Middle frontal gyrus (tissue), 1 donor: ENCODE measurements around the gene CBX3.
"Not testable (repeated sequence)": the region's sequence is repeated elsewhere in the genome, so short reads cannot be mapped to it uniquely, and the experiment has no call there.

ENCODE experiments used
- DNase-seq: peaks from one replicate; pipeline ENCODE4 v3.0.0-alpha.2; 2015; ENCODE audit warnings: low spot score; ENCODE audit errors: extremely low spot score

CBX3 gene

GRCh38 chr7:26200444-26201246, 900 bp upstream of the CBX3 start, which contains the start of gene HNRNPA2B1:
Gene HNRNPA2B1 (minus strand): TSS chr7:26200746. CDS start chr7:26200577, 169 bp downstream.
- DNase-seq, result peak; percentile 97

- no peak for DNase-seq
These were observed 760 bp downstream of the CBX3 start for GRCh38 chr7:26202019-26202990.

GRCh38 chr7:26203016-26203415, 1.5 kb downstream of the CBX3 start:
- no peak for DNase-seq

GRCh38 chr7:26208040-26208439, 6.5 kb downstream of the CBX3 start:
- DNase-seq, result no peak

GRCh38 chr7:26212921-26213718, 11.6 kb downstream of the CBX3 start:
- DNase-seq, result no peak

GRCh38 chr7:26213807-26214515, 12.4 kb downstream of the CBX3 start:
- DNase-seq, result no peak

- DNase-seq, result no peak
These were observed 14.5 kb downstream of the CBX3 start for GRCh38 chr7:26216049-26216448.

- DNase-seq, result no peak
These were observed 22.8 kb downstream of the CBX3 start for GRCh38 chr7:26224359-26224758.

- DNase-seq, result no peak
These were observed 26.4 kb downstream of the CBX3 start for GRCh38 chr7:26227987-26228386.

GRCh38 chr7:26233902-26234511, 32.5 kb downstream of the CBX3 start:
- DNase-seq, result no peak

- DNase-seq, result no peak
These were observed 35.7 kb downstream of the CBX3 start for GRCh38 chr7:26237035-26237807.

- no peak for DNase-seq
These were observed 36.5 kb downstream of the CBX3 start for GRCh38 chr7:26238032-26238431.

GRCh38 chr7:26245150-26245549, 43.6 kb downstream of the CBX3 start:
- DNase-seq, result no peak

- DNase-seq, result no peak
These were observed 48.7 kb downstream of the CBX3 start for GRCh38 chr7:26250239-26250638.

- not testable (repeated sequence) for DNase-seq
These were observed 60.3 kb downstream of the CBX3 start for GRCh38 chr7:26261866-26262265.
